Astrocyte (in vitro differentiated cells and primary cell): ENCODE data around the gene SLC12A6. TPM values are rescaled to one million over a fixed set of nuclear protein-coding genes. Genes with fewer than 3 reads are reported as not detected.

Experiments
- DNase-seq: peaks from one replicate; pipeline ENCODE4 v3.0.0-alpha.2; 2010; ENCODE audit warnings: low read depth
- FAIRE-seq: peaks from 2 replicates; lab custom pipeline; 2011; peaks lifted over from hg19 to GRCh38; lab: Jason Lieb, UNC
- H2AFZ ChIP-seq: 2 replicates; pipeline ENCODE4 v1.6.0; 2012; ENCODE audit warnings: low read depth, low read length, inconsistent platforms
- H3K27ac ChIP-seq: 2 replicates; pipeline ENCODE4 v1.5.1; 2011; ENCODE audit warnings: low read depth, low read length, inconsistent platforms
- H3K27me3 ChIP-seq: 2 replicates; pipeline ENCODE4 v1.6.0; 2011; ENCODE audit warnings: low read length, inconsistent platforms; ENCODE audit not compliant: insufficient read depth
- H3K36me3 ChIP-seq: 2 replicates; pipeline ENCODE4 v1.5.1; 2011; ENCODE audit warnings: low read length, inconsistent platforms; ENCODE audit not compliant: insufficient read depth
- H3K4me1 ChIP-seq: 2 replicates; pipeline ENCODE4 v1.5.1; 2011; ENCODE audit warnings: low read length, inconsistent platforms; ENCODE audit not compliant: insufficient read depth
- H3K4me2 ChIP-seq: 2 replicates; pipeline ENCODE4 v1.6.0; 2012; ENCODE audit warnings: low read length, inconsistent platforms
- H3K4me3 ChIP-seq: 2 replicates; pipeline ENCODE4 v1.5.1; 2011; ENCODE audit warnings: low read depth, mild to moderate bottlenecking, low read length, inconsistent platforms; ENCODE audit not compliant: insufficient read depth
- H3K79me2 ChIP-seq: 2 replicates; pipeline ENCODE4 v1.6.0; 2012; ENCODE audit warnings: mild to moderate bottlenecking, low read length, inconsistent platforms; ENCODE audit not compliant: insufficient read depth
- H3K9ac ChIP-seq: 2 replicates; pipeline ENCODE4 v1.6.0; 2012; ENCODE audit warnings: mild to moderate bottlenecking, low read length, inconsistent platforms
- H3K9me3 ChIP-seq: 2 replicates; pipeline ENCODE4 v1.5.1; 2012; ENCODE audit warnings: low read depth, mild to moderate bottlenecking, low read length, inconsistent platforms; ENCODE audit not compliant: insufficient read depth
- H4K20me1 ChIP-seq: 2 replicates; pipeline ENCODE4 v1.6.0; 2012; ENCODE audit warnings: low read length, inconsistent platforms; ENCODE audit not compliant: insufficient read depth
- H3K27ac Mint-ChIP-seq: one replicate; pipeline ENCODE4 v1.8.0; 2021; ENCODE audit warnings: mild to moderate bottlenecking, mixed read lengths; ENCODE audit not compliant: unreplicated experiment
- H3K27me3 Mint-ChIP-seq: one replicate; pipeline ENCODE4 v1.8.0; 2021; ENCODE audit warnings: low read depth, mixed read lengths; ENCODE audit not compliant: unreplicated experiment
- H3K36me3 Mint-ChIP-seq: one replicate; pipeline ENCODE4 v1.8.0; 2021; ENCODE audit warnings: low read depth, mixed read lengths; ENCODE audit not compliant: unreplicated experiment
- H3K4me1 Mint-ChIP-seq: one replicate; pipeline ENCODE4 v1.8.0; 2021; ENCODE audit warnings: low read depth, mixed read lengths; ENCODE audit not compliant: unreplicated experiment
- H3K4me3 Mint-ChIP-seq: one replicate; pipeline ENCODE4 v1.8.0; 2021; ENCODE audit warnings: mild to moderate bottlenecking, moderate library complexity, mixed read lengths; ENCODE audit not compliant: unreplicated experiment
- H3K9me3 Mint-ChIP-seq: one replicate; pipeline ENCODE4 v1.8.0; 2021; ENCODE audit warnings: mild to moderate bottlenecking, mixed read lengths; ENCODE audit not compliant: unreplicated experiment
- EZH2 ChIP-seq: IDR thresholded peaks from 2 replicates; pipeline ENCODE4 v1.6.1; 2012; ENCODE audit warnings: mild to moderate bottlenecking, low read length, inconsistent platforms; ENCODE audit not compliant: insufficient read depth
- total RNA-seq: library from RNA; stranded (reverse); gene quantifications from 2 replicates; pipeline ENCODE4 v1.2.1, GENCODE V29; 2021
- TF ChIP-seq, protein P1 (sequence below): IDR thresholded peaks from 2 replicates; pipeline ENCODE4 v1.5.1; 2011; ENCODE audit warnings: low read depth, mild to moderate bottlenecking, inconsistent platforms, low read length, moderate library complexity; ENCODE audit not compliant: insufficient read depth

SLC12A6 gene
- total RNA-seq, 1 donor from 2014 or later = 15.8 TPM

DNA sequence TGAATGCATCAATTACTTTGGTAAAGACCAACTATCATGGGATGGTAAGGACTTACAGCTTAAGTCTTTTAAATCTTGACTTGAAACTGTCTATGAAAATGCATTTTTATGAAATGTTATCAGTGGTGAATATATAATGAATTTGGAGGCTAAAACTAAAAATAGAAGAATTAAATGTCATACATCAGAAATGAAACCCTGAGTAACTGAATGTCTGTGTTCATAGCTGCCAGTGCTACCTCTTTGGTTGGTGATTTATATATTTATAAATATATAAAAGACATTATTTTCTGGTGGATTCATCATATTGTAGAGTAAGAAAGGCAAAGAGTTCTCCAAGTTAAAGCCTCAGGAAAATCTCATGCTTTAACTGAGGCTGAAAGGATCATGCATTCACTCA lies 12.2 kb downstream of the SLC12A6 start:
- no peaks in the 10 kb centered on the region for H3K4me1 ChIP-seq
- H3K9ac ChIP-seq = no peak overlapping the region
- no peak overlapping the region for H3K4me2 ChIP-seq
- H3K27me3 ChIP-seq = no peaks in the 10 kb centered on the region
- DNase-seq = no peak
- Mint-ChIP-seq H3K4me1 (no peaks in the 10 kb centered on the region), H3K36me3 (no peaks in the 10 kb centered on the region), H3K27ac (no peak overlapping the region), H3K4me3 (no peak overlapping the region), H3K27me3 (no peaks in the 10 kb centered on the region), H3K9me3 (no peaks in the 10 kb centered on the region)
- no peak overlapping the region for H3K4me3 ChIP-seq
- no peak for FAIRE-seq
- H3K36me3 ChIP-seq = no peaks in the 10 kb centered on the region
- no peaks in the 10 kb centered on the region for H3K79me2 ChIP-seq
- H3K9me3 ChIP-seq = no peaks in the 10 kb centered on the region
- H4K20me1 ChIP-seq = no peaks in the 10 kb centered on the region
- H2AFZ ChIP-seq = no peak overlapping the region
- no peak overlapping the region for H3K27ac ChIP-seq
- no peak for TF ChIP-seq EZH2
- TF ChIP-seq, protein P1, sequence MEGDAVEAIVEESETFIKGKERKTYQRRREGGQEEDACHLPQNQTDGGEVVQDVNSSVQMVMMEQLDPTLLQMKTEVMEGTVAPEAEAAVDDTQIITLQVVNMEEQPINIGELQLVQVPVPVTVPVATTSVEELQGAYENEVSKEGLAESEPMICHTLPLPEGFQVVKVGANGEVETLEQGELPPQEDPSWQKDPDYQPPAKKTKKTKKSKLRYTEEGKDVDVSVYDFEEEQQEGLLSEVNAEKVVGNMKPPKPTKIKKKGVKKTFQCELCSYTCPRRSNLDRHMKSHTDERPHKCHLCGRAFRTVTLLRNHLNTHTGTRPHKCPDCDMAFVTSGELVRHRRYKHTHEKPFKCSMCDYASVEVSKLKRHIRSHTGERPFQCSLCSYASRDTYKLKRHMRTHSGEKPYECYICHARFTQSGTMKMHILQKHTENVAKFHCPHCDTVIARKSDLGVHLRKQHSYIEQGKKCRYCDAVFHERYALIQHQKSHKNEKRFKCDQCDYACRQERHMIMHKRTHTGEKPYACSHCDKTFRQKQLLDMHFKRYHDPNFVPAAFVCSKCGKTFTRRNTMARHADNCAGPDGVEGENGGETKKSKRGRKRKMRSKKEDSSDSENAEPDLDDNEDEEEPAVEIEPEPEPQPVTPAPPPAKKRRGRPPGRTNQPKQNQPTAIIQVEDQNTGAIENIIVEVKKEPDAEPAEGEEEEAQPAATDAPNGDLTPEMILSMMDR = no peak

GRCh38 chr15:34324933-34325332 lies 12.6 kb downstream of the SLC12A6 start:
- Mint-ChIP-seq H3K9me3 (no peaks in the 10 kb centered on the region), H3K4me1 (no peaks in the 10 kb centered on the region), H3K27ac (no peak overlapping the region), H3K4me3 (no peak overlapping the region), H3K27me3 (no peaks in the 10 kb centered on the region), H3K36me3 (no peaks in the 10 kb centered on the region)
- no peak overlapping the region for H3K4me2 ChIP-seq
- no peak overlapping the region for H3K27ac ChIP-seq
- no peak overlapping the region for H2AFZ ChIP-seq
- H4K20me1 ChIP-seq = no peaks in the 10 kb centered on the region
- H3K36me3 ChIP-seq = no peaks in the 10 kb centered on the region
- H3K9me3 ChIP-seq = no peaks in the 10 kb centered on the region
- H3K9ac ChIP-seq = no peak overlapping the region
- H3K4me3 ChIP-seq = no peak overlapping the region
- no peak for TF ChIP-seq EZH2
- TF ChIP-seq, protein P1 = no peak
- no peaks in the 10 kb centered on the region for H3K4me1 ChIP-seq
- DNase-seq (no peak), FAIRE-seq (no peak)
- no peaks in the 10 kb centered on the region for H3K79me2 ChIP-seq
- no peaks in the 10 kb centered on the region for H3K27me3 ChIP-seq

- H4K20me1 ChIP-seq = no peaks in the 10 kb centered on the region
- H3K27ac Mint-ChIP-seq = no peak overlapping the region
- no peaks in the 10 kb centered on the region for H3K27me3 ChIP-seq
- H3K4me3 Mint-ChIP-seq = no peak overlapping the region
- no peak overlapping the region for H3K4me2 ChIP-seq
- no peaks in the 10 kb centered on the region for H3K27me3 Mint-ChIP-seq
- no peaks in the 10 kb centered on the region for H3K36me3 ChIP-seq
- peaks cover 3% of the 10 kb centered on the region for H3K4me1 Mint-ChIP-seq
- FAIRE-seq (no peak), DNase-seq (no peak)
- H3K36me3 Mint-ChIP-seq = no peaks in the 10 kb centered on the region
- no peaks in the 10 kb centered on the region for H3K79me2 ChIP-seq
- H2AFZ ChIP-seq = no peak overlapping the region
- no peak overlapping the region for H3K4me3 ChIP-seq
- no peaks in the 10 kb centered on the region for H3K9me3 Mint-ChIP-seq
- H3K27ac ChIP-seq = no peak overlapping the region
- no peaks in the 10 kb centered on the region for H3K9me3 ChIP-seq
- H3K9ac ChIP-seq = no peak overlapping the region
- H3K4me1 ChIP-seq = peaks cover 4% of the 10 kb centered on the region
- no peak for TF ChIP-seq EZH2
- TF ChIP-seq, protein P1 = no peak
Observed at GRCh38 chr15:34323217-34323616, 14.4 kb downstream of the SLC12A6 start.
